Liver (tissue), 9 donors: Measurements from ENCODE around the gene KIAA0513. TPM values are rescaled to one million over a fixed set of nuclear protein-coding genes. Genes with fewer than 3 reads are reported as not detected.

Source experiments
- DNase-seq: peaks from one replicate; pipeline ENCODE4 v3.0.0-alpha.2; 2017; ENCODE audit warnings: low spot score
- H3K27ac ChIP-seq, 2 donors: one replicate each; pipeline ENCODE4 v1.7.0; 2013; ENCODE audit warnings: inconsistent platforms in 2 of 2, low read length in 2 of 2, control low read depth in 1 of 2, low read depth in 1 of 2, mild to moderate bottlenecking in 1 of 2
- H3K27me3 ChIP-seq, 4 donors: one replicate each; pipeline versions ENCODE4 v1.6.1 to v1.7.0; 2013; ENCODE audit warnings: low read length in 3 of 4, inconsistent platforms in 1 of 4, mild to moderate bottlenecking in 1 of 4, moderate library complexity in 1 of 4; ENCODE audit not compliant: control insufficient read depth in 4 of 4, insufficient read depth in 4 of 4
- H3K36me3 ChIP-seq, 4 donors: one replicate each; pipeline versions ENCODE4 v1.6.1 to v1.7.0; 2013; ENCODE audit warnings: low read length in 3 of 4, mild to moderate bottlenecking in 3 of 4, low read depth in 1 of 4, moderate library complexity in 1 of 4; ENCODE audit not compliant: control insufficient read depth in 4 of 4, insufficient read depth in 3 of 4
- H3K4me1 ChIP-seq, 4 donors: one replicate each; pipeline versions ENCODE4 v1.6.1 to v1.7.0; 2013; ENCODE audit warnings: low read length in 3 of 4, mild to moderate bottlenecking in 3 of 4, moderate library complexity in 1 of 4; ENCODE audit not compliant: control insufficient read depth in 4 of 4, insufficient read depth in 4 of 4
- H3K4me3 ChIP-seq, 3 donors: one replicate each; pipeline versions ENCODE4 v1.6.1 to v1.7.0; 2013; ENCODE audit warnings: low read length in 3 of 3, control low read depth in 1 of 3, low read depth in 1 of 3, mild to moderate bottlenecking in 1 of 3
- H3K9ac ChIP-seq, 2 donors: one replicate each; pipeline ENCODE4 v1.7.0; 2013; ENCODE audit warnings: low read length in 2 of 2, mild to moderate bottlenecking in 2 of 2, moderate library complexity in 2 of 2, control low read depth in 1 of 2, low read depth in 1 of 2
- H3K9me3 ChIP-seq, 4 donors: one replicate each; pipeline versions ENCODE4 v1.6.1 to v1.7.0; 2013; ENCODE audit warnings: low read length in 3 of 4; ENCODE audit not compliant: control insufficient read depth in 4 of 4
- ATF3 ChIP-seq: IDR thresholded peaks from 2 replicates; pipeline ENCODE4 v1.6.1; 2016; ENCODE audit warnings: antibody characterized with exemption
- CTCF ChIP-seq: fragments of 150-350 bp; IDR thresholded peaks from 2 replicates; pipeline ENCODE4 v1.5.1; 2017; ENCODE audit warnings: improper control_type of control experiment, low read depth, low read length; ENCODE audit not compliant: missing input control
- EGR1 ChIP-seq, 2 donors: IDR thresholded peaks; 2 replicates each; pipeline ENCODE4 v1.6.1; 2016 to 2018; ENCODE audit warnings: antibody characterized with exemption in 2 of 2, low read depth in 2 of 2
- FOXA1 ChIP-seq: IDR thresholded peaks from 2 replicates; pipeline ENCODE4 v1.6.1; 2016; ENCODE audit warnings: antibody characterized with exemption
- FOXA2 ChIP-seq: IDR thresholded peaks from 2 replicates; pipeline ENCODE4 v1.6.1; 2016; ENCODE audit warnings: antibody characterized with exemption
- GABPA ChIP-seq, 2 donors: IDR thresholded peaks in 1 of 2; conservative IDR thresholded peaks in 1 of 2; 2 replicates each; pipeline ENCODE4 v1.6.1; 2016; ENCODE audit warnings: antibody characterized with exemption in 2 of 2, mild to moderate bottlenecking in 1 of 2, moderate library complexity in 1 of 2
- HNF4A ChIP-seq, 2 donors: conservative IDR thresholded peaks; 2 replicates each; pipeline ENCODE4 v1.6.1; 2016; ENCODE audit warnings: antibody characterized with exemption in 2 of 2, mild to moderate bottlenecking in 2 of 2
- HNF4G ChIP-seq: IDR thresholded peaks from 2 replicates; pipeline ENCODE4 v1.6.1; 2016; ENCODE audit warnings: antibody characterized with exemption
- JUND ChIP-seq, 2 donors: IDR thresholded peaks; 2 replicates each; pipeline ENCODE4 v1.6.1; 2016; ENCODE audit warnings: antibody characterized with exemption in 2 of 2
- MAX ChIP-seq: IDR thresholded peaks from 2 replicates; pipeline ENCODE4 v1.6.1; 2016; ENCODE audit warnings: antibody characterized with exemption
- NR2F2 ChIP-seq: IDR thresholded peaks from 2 replicates; pipeline ENCODE4 v1.6.1; 2016; ENCODE audit warnings: antibody characterized with exemption
- RAD21 ChIP-seq, 2 donors: IDR thresholded peaks; 2 replicates each; pipeline ENCODE4 v1.6.1; 2016; ENCODE audit warnings: antibody characterized with exemption in 2 of 2, mild to moderate bottlenecking in 2 of 2
- REST ChIP-seq: IDR thresholded peaks from 2 replicates; pipeline ENCODE4 v1.6.1; 2016; ENCODE audit warnings: antibody characterized with exemption, mild to moderate bottlenecking
- RXRA ChIP-seq, 2 donors: IDR thresholded peaks; 2 replicates each; pipeline ENCODE4 v1.6.1; 2017 to 2018; ENCODE audit warnings: antibody characterized with exemption in 2 of 2, mild to moderate bottlenecking in 1 of 2
- TAF1 ChIP-seq: conservative IDR thresholded peaks from 2 replicates; pipeline ENCODE4 v1.6.1; 2016; ENCODE audit warnings: antibody characterized with exemption, mild to moderate bottlenecking
- YY1 ChIP-seq: IDR thresholded peaks from 2 replicates; pipeline ENCODE4 v1.6.1; 2016; ENCODE audit warnings: antibody characterized with exemption, mild to moderate bottlenecking
- ZBTB33 ChIP-seq: IDR thresholded peaks from 2 replicates; pipeline ENCODE4 v1.6.1; 2016; ENCODE audit warnings: antibody characterized with exemption
- WGBS: extraction: QIAGEN DNeasy Blood & Tissue Kit; methylation state at CpG from one replicate; pipeline ENCODE4 v1.1.7; 2013; 5-methylcytosine and 5-hydroxymethylcytosine counted together
- polyA plus RNA-seq, 2 donors: library from polyadenylated mRNA; stranded (reverse) in 1 of 2; unstranded in 1 of 2; fragments of 200-250 nt in 1 of 2; fragments of >200 nt in 1 of 2; fragmentation: Nextera tagmentation in 1 of 2; extraction: Ambion mirVana in 1 of 2; gene quantifications; one replicate each; pipeline versions ENCODE4 v1.2.1 to v1.2.3, GENCODE V29; 2013 to 2015
- total RNA-seq, 2 donors: library from RNA; depleted of rRNA; stranded (reverse); fragments of >200 nt; gene quantifications; one replicate each; pipeline ENCODE4 v1.2.3, GENCODE V29; 2014
- donor health status: healthy.
- donor health status: healthy.
- donor health status: healthy.
- donor health status: healthy.
- donor health status: healthy.

Gene KIAA0513
- total and polyA plus RNA-seq, 4 donors, result 1.5 to 5.9 (median 2.9) TPM

GRCh38 chr16:84999200-84999599 is 28.4 kb upstream of the KIAA0513 start:
- Histone ChIP-seq H3K27ac (peak overlapping the region; percentile 80), H3K36me3 (peaks cover 0 to 13% (median 8%) of the 10 kb centered on the region in 4 donors), H3K4me1 (peaks cover 14 to 45% (median 28%) of the 10 kb centered on the region in 4 donors), H3K27me3 (no peaks in the 10 kb centered on the region), H3K9ac (peak overlapping the region in 1 of 2 donors; percentile 91), H3K9me3 (no peaks in the 10 kb centered on the region), H3K4me3 (no peak overlapping the region)
- no peak for DNase-seq
- no peak for TF ChIP-seq ZBTB33
- no peak for TF ChIP-seq NR2F2
- peak; percentile 95 to 99 for TF ChIP-seq JUND (IDR thresholded peaks at IDR 0.05)
- TF ChIP-seq FOXA1, result peak; percentile 60
- no peak for TF ChIP-seq GABPA (IDR thresholded peaks at IDR 0.05 in 1 of 2, conservative IDR thresholded peaks at IDR 0.05 in 1 of 2)
- peak in 1 of 2 donors; percentile 19 for TF ChIP-seq HNF4A (conservative IDR thresholded peaks at IDR 0.05)
- peak; percentile 89 for TF ChIP-seq FOXA2
- TF ChIP-seq YY1, result no peak
- TF ChIP-seq TAF1, result no peak
- TF ChIP-seq RAD21 (IDR thresholded peaks at IDR 0.05), result no peak
- no peak for TF ChIP-seq RXRA (IDR thresholded peaks at IDR 0.05)
- TF ChIP-seq REST, result no peak
- no peak for TF ChIP-seq HNF4G
- TF ChIP-seq CTCF, result no peak
- no peak for TF ChIP-seq MAX
- peak; percentile 67 for TF ChIP-seq ATF3
- TF ChIP-seq EGR1 (IDR thresholded peaks at IDR 0.05; ENCODE audit: low read depth in 2 of 2), result peak in 1 of 2 donors; percentile 90
- 38% methylated on average over 3 of the region's 3 CpGs for whole genome bisulfite sequencing
